HFFc6 (cell line): Measurements from ENCODE around the gene CIZ1. TPM values are rescaled to one million over a fixed set of nuclear protein-coding genes. Genes with fewer than 3 reads are reported as not detected.

Source experiments
- DNase-seq: peaks from one replicate; pipeline ENCODE4 v3.0.0-alpha.2; 2018
- H3K27ac Mint-ChIP-seq: 2 replicates; pipeline ENCODE4 v1.8.0; 2020; ENCODE audit warnings: mild to moderate bottlenecking, mixed read lengths
- H3K27me3 Mint-ChIP-seq: 2 replicates; pipeline ENCODE4 v1.8.0; 2021; ENCODE audit warnings: mild to moderate bottlenecking, moderate library complexity, mixed read lengths; ENCODE audit not compliant: insufficient read depth
- H3K36me3 Mint-ChIP-seq: 2 replicates; pipeline ENCODE4 v1.8.0; 2021; ENCODE audit warnings: low read depth, mixed read lengths
- H3K4me1 Mint-ChIP-seq: 2 replicates; pipeline ENCODE4 v1.8.0; 2020; ENCODE audit warnings: low read depth, mixed read lengths
- H3K4me3 Mint-ChIP-seq: 2 replicates; pipeline ENCODE4 v1.8.0; 2020; ENCODE audit warnings: mild to moderate bottlenecking, moderate library complexity, mixed read lengths
- H3K9me3 Mint-ChIP-seq: 2 replicates; pipeline ENCODE4 v1.8.0; 2020; ENCODE audit warnings: mild to moderate bottlenecking, mixed read lengths
- total RNA-seq, 6 experiments: library from RNA; stranded (reverse); fragmentation: NEBNext Ultra II Directional; extraction: Animal tissue kit (Norgen Biotek cat#: 25700); gene quantifications; 2 replicates in 1 of 6; 3 replicates in 5 of 6; pipeline ENCODE4 v1.2.3, GENCODE V29; 2021
- TF ChIP-seq, protein P1 (sequence below): fragments of 200-600 bp; sonication (generic); IDR thresholded peaks from 2 replicates; pipeline ENCODE4 v1.5.0; 2021; ENCODE audit warnings: antibody characterized with exemption, mild to moderate bottlenecking

Gene CIZ1
- total RNA-seq, 6 experiments from 2014 or later = 119 to 168 (median 148) TPM

- H3K27ac Mint-ChIP-seq = no peak overlapping the region
- H3K4me3 Mint-ChIP-seq = no peak overlapping the region
- H3K4me1 Mint-ChIP-seq = peaks cover 5% of the 10 kb centered on the region
- no peaks in the 10 kb centered on the region for H3K36me3 Mint-ChIP-seq
- TF ChIP-seq, protein P1, sequence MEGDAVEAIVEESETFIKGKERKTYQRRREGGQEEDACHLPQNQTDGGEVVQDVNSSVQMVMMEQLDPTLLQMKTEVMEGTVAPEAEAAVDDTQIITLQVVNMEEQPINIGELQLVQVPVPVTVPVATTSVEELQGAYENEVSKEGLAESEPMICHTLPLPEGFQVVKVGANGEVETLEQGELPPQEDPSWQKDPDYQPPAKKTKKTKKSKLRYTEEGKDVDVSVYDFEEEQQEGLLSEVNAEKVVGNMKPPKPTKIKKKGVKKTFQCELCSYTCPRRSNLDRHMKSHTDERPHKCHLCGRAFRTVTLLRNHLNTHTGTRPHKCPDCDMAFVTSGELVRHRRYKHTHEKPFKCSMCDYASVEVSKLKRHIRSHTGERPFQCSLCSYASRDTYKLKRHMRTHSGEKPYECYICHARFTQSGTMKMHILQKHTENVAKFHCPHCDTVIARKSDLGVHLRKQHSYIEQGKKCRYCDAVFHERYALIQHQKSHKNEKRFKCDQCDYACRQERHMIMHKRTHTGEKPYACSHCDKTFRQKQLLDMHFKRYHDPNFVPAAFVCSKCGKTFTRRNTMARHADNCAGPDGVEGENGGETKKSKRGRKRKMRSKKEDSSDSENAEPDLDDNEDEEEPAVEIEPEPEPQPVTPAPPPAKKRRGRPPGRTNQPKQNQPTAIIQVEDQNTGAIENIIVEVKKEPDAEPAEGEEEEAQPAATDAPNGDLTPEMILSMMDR = no peak
- H3K27me3 Mint-ChIP-seq = peaks cover 37% of the 10 kb centered on the region
- no peak for DNase-seq
- no peaks in the 10 kb centered on the region for H3K9me3 Mint-ChIP-seq
These were observed 44.7 kb downstream of the CIZ1 start for GRCh38 chr9:128146591-128147120.

GRCh38 chr9:128145951-128146351, 45.4 kb downstream of the CIZ1 start:
- H3K27ac Mint-ChIP-seq = no peak overlapping the region
- DNase-seq = no peak
- H3K9me3 Mint-ChIP-seq = no peaks in the 10 kb centered on the region
- no peaks in the 10 kb centered on the region for H3K36me3 Mint-ChIP-seq
- no peak overlapping the region for H3K4me3 Mint-ChIP-seq
- H3K4me1 Mint-ChIP-seq = peaks cover 5% of the 10 kb centered on the region
- TF ChIP-seq, protein P1 = no peak
- H3K27me3 Mint-ChIP-seq = peaks cover 40% of the 10 kb centered on the region

GRCh38 chr9:128145536-128145935, 45.8 kb downstream of the CIZ1 start:
- Mint-ChIP-seq H3K27me3 (peaks cover 37% of the 10 kb centered on the region), H3K9me3 (no peaks in the 10 kb centered on the region), H3K4me1 (peaks cover 5% of the 10 kb centered on the region), H3K36me3 (no peaks in the 10 kb centered on the region), H3K27ac (no peak overlapping the region), H3K4me3 (no peak overlapping the region)
- TF ChIP-seq, protein P1 = no peak
- no peak for DNase-seq

DNA sequence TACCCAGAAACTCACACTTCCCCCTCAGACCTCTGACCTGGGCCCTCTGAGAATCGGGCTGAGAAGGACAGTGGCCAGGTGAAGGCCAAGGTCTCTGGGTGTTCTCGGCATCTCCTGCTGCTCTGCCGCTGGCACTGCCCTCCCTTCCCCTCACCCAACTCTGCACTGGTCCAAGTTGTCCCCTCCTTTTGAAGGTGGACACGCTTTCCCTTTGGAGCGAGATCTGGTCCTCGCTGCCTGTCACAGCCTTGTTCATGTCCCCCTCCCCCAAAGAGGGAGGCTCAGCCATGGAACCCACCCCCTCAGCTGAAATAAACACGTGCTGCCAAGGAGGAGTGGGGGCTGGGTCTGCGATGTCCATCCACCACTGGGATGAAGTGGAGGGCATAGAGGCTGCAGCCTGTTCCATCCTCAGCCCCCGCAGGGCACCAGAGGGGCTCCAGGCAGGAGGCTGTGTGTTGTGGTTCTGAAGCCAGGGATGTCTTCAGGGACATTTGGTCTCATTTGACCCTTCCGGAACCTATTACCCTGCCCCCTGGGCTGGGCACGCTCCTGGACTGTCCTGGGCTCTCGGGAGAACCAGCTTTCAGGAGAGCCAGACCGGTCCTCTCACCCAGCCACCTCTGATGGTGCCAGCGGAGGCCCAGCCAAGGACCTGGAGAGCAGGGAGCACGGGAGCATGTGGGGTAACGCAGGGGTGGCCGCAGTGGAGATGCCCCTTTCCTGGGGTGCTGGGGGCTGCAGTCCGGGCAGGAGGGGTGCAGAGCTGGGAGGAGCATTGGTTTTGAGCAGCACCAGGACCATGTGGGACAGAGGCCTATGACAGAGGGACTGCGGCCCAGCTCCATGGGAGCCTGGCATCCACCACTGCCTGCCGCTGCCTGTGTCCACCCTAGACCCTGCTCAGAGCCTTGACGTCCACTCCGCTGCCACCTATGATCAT, 46.9 kb downstream of the CIZ1 start:
- H3K27me3 Mint-ChIP-seq = peaks cover 41% of the 10 kb centered on the region
- peaks cover 5% of the 10 kb centered on the region for H3K4me1 Mint-ChIP-seq
- TF ChIP-seq, protein P1 = no peak

GRCh38 chr9:128143525-128144238, 47.7 kb downstream of the CIZ1 start:
- TF ChIP-seq, protein P1 = no peak
- Mint-ChIP-seq H3K27ac (no peak overlapping the region), H3K4me1 (peaks cover 5% of the 10 kb centered on the region), H3K9me3 (no peaks in the 10 kb centered on the region), H3K4me3 (no peak overlapping the region), H3K36me3 (no peaks in the 10 kb centered on the region), H3K27me3 (peaks cover 41% of the 10 kb centered on the region)
- DNase-seq = no peak

More for the DNA sequence above, 46.9 kb downstream of the CIZ1 start:
- Mint-ChIP-seq H3K27ac (no peak overlapping the region), H3K9me3 (no peaks in the 10 kb centered on the region), H3K4me3 (no peak overlapping the region), H3K36me3 (no peaks in the 10 kb centered on the region)
- DNase-seq = no peak
